HEK293 (cell line): ENCODE measurements around the gene BCAN.

Experiments used
- KLF7 ChIP-seq: fragments of 450-650 bp; formaldehyde crosslinking; IDR thresholded peaks from 2 replicates; pipeline ENCODE4 v1.5.1; 2016; ENCODE audit warnings: missing biosample characterization, missing genetic modification characterization, borderline replicate concordance
- MZF1 ChIP-seq: fragments of 450-650 bp; formaldehyde crosslinking; IDR thresholded peaks from 2 replicates; pipeline ENCODE4 v1.5.1; 2017; ENCODE audit warnings: missing biosample characterization, missing genetic modification characterization, borderline replicate concordance
- ZEB2 ChIP-seq: fragments of 450-650 bp; formaldehyde crosslinking; IDR thresholded peaks from 2 replicates; pipeline ENCODE4 v1.5.1; 2016; ENCODE audit warnings: missing biosample characterization, missing genetic modification characterization
- ZNF16 ChIP-seq: fragments of 450-650 bp; formaldehyde crosslinking; IDR thresholded peaks from 2 replicates; pipeline ENCODE4 v1.5.1; 2016; ENCODE audit warnings: low read depth, missing biosample characterization, missing genetic modification characterization
- ZNF184 ChIP-seq: fragments of 450-650 bp; IDR thresholded peaks from 2 replicates; pipeline ENCODE4 v1.5.1; 2018; ENCODE audit warnings: missing biosample characterization, mild to moderate bottlenecking, missing genetic modification characterization
- ZNF24 ChIP-seq: fragments of 450-650 bp; formaldehyde crosslinking; IDR thresholded peaks from 2 replicates; pipeline ENCODE4 v1.5.1; 2016; ENCODE audit warnings: missing biosample characterization, missing genetic modification characterization
- ZNF37A ChIP-seq: fragments of 450-650 bp; IDR thresholded peaks from 2 replicates; pipeline ENCODE4 v1.5.1; 2018; ENCODE audit warnings: missing biosample characterization, missing genetic modification characterization
- ZNF423 ChIP-seq: fragments of 450-650 bp; formaldehyde crosslinking; IDR thresholded peaks from 2 replicates; pipeline ENCODE4 v1.5.1; 2016; ENCODE audit warnings: missing biosample characterization, missing genetic modification characterization
- ZNF488 ChIP-seq: fragments of 450-650 bp; formaldehyde crosslinking; IDR thresholded peaks from 2 replicates; pipeline ENCODE4 v1.5.1; 2016; ENCODE audit warnings: missing biosample characterization, missing genetic modification characterization
- ZNF623 ChIP-seq: fragments of 450-650 bp; formaldehyde crosslinking; IDR thresholded peaks from 2 replicates; pipeline ENCODE4 v1.5.1; 2016; ENCODE audit warnings: missing biosample characterization, missing genetic modification characterization
- TF ChIP-seq, protein P1 (sequence below): fragments of 450-650 bp; formaldehyde crosslinking; IDR thresholded peaks from 2 replicates; pipeline ENCODE4 v1.5.1; 2016; ENCODE audit warnings: missing biosample characterization, missing genetic modification characterization
- TF ChIP-seq, protein P2 (sequence below): sonication (generic); formaldehyde crosslinking; IDR thresholded peaks from 2 replicates; pipeline ENCODE4 v1.8.1; 2022; ENCODE audit warnings: mild to moderate bottlenecking, moderate library complexity, missing genetic modification reagents
- TF ChIP-seq, protein P3 (sequence below): fragments of 450-650 bp; formaldehyde crosslinking; IDR thresholded peaks from 2 replicates; pipeline ENCODE4 v1.5.1; 2016; ENCODE audit warnings: missing biosample characterization, missing genetic modification characterization
- TF ChIP-seq, protein P4 (sequence below): fragments of 450-650 bp; formaldehyde crosslinking; IDR thresholded peaks from 2 replicates; pipeline ENCODE4 v1.5.1; 2016; ENCODE audit warnings: missing biosample characterization, missing genetic modification characterization

GRCh38 chr1:156638189-156638985, 3.5 kb upstream of the BCAN start:
- TF ChIP-seq, protein P1, sequence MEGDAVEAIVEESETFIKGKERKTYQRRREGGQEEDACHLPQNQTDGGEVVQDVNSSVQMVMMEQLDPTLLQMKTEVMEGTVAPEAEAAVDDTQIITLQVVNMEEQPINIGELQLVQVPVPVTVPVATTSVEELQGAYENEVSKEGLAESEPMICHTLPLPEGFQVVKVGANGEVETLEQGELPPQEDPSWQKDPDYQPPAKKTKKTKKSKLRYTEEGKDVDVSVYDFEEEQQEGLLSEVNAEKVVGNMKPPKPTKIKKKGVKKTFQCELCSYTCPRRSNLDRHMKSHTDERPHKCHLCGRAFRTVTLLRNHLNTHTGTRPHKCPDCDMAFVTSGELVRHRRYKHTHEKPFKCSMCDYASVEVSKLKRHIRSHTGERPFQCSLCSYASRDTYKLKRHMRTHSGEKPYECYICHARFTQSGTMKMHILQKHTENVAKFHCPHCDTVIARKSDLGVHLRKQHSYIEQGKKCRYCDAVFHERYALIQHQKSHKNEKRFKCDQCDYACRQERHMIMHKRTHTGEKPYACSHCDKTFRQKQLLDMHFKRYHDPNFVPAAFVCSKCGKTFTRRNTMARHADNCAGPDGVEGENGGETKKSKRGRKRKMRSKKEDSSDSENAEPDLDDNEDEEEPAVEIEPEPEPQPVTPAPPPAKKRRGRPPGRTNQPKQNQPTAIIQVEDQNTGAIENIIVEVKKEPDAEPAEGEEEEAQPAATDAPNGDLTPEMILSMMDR (tag by site-specific recombination), result no peak
- TF ChIP-seq MZF1 (tag by site-specific recombination) (no peak), ZNF37A (tag by site-specific recombination) (no peak), KLF7 (tag by site-specific recombination) (no peak), ZNF423 (tag by site-specific recombination) (no peak), ZEB2 (no peak), ZNF623 (tag by site-specific recombination) (no peak), ZNF24 (tag by site-specific recombination) (no peak), ZNF16 (no peak), ZNF488 (tag by site-specific recombination) (no peak), ZNF184 (no peak)
- TF ChIP-seq, protein P2, sequence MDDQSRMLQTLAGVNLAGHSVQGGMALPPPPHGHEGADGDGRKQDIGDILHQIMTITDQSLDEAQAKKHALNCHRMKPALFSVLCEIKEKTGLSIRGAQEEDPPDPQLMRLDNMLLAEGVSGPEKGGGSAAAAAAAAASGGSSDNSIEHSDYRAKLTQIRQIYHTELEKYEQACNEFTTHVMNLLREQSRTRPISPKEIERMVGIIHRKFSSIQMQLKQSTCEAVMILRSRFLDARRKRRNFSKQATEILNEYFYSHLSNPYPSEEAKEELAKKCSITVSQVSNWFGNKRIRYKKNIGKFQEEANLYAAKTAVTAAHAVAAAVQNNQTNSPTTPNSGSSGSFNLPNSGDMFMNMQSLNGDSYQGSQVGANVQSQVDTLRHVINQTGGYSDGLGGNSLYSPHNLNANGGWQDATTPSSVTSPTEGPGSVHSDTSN (CRISPR knock-in tag), result no peak
- TF ChIP-seq, protein P3, sequence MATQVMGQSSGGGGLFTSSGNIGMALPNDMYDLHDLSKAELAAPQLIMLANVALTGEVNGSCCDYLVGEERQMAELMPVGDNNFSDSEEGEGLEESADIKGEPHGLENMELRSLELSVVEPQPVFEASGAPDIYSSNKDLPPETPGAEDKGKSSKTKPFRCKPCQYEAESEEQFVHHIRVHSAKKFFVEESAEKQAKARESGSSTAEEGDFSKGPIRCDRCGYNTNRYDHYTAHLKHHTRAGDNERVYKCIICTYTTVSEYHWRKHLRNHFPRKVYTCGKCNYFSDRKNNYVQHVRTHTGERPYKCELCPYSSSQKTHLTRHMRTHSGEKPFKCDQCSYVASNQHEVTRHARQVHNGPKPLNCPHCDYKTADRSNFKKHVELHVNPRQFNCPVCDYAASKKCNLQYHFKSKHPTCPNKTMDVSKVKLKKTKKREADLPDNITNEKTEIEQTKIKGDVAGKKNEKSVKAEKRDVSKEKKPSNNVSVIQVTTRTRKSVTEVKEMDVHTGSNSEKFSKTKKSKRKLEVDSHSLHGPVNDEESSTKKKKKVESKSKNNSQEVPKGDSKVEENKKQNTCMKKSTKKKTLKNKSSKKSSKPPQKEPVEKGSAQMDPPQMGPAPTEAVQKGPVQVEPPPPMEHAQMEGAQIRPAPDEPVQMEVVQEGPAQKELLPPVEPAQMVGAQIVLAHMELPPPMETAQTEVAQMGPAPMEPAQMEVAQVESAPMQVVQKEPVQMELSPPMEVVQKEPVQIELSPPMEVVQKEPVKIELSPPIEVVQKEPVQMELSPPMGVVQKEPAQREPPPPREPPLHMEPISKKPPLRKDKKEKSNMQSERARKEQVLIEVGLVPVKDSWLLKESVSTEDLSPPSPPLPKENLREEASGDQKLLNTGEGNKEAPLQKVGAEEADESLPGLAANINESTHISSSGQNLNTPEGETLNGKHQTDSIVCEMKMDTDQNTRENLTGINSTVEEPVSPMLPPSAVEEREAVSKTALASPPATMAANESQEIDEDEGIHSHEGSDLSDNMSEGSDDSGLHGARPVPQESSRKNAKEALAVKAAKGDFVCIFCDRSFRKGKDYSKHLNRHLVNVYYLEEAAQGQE (tag by site-specific recombination), result no peak
- TF ChIP-seq, protein P4, sequence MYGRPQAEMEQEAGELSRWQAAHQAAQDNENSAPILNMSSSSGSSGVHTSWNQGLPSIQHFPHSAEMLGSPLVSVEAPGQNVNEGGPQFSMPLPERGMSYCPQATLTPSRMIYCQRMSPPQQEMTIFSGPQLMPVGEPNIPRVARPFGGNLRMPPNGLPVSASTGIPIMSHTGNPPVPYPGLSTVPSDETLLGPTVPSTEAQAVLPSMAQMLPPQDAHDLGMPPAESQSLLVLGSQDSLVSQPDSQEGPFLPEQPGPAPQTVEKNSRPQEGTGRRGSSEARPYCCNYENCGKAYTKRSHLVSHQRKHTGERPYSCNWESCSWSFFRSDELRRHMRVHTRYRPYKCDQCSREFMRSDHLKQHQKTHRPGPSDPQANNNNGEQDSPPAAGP (tag by site-specific recombination), result no peak
